HG02588 (cell line): Measurements from ENCODE around the gene RNF220.
"Not testable (repeated sequence)": the region's sequence is repeated elsewhere in the genome, so short reads cannot be mapped to it uniquely, and the experiment has no call there.

Source experiments
- ATAC-seq: cut with Tn5 transposase; IDR thresholded peaks from one replicate; pipeline ENCODE4 v1.9.1; 2021; ENCODE audit warnings: mild to moderate bottlenecking, moderate library complexity; ENCODE audit not compliant: unreplicated experiment

The RNF220 gene

DNA sequence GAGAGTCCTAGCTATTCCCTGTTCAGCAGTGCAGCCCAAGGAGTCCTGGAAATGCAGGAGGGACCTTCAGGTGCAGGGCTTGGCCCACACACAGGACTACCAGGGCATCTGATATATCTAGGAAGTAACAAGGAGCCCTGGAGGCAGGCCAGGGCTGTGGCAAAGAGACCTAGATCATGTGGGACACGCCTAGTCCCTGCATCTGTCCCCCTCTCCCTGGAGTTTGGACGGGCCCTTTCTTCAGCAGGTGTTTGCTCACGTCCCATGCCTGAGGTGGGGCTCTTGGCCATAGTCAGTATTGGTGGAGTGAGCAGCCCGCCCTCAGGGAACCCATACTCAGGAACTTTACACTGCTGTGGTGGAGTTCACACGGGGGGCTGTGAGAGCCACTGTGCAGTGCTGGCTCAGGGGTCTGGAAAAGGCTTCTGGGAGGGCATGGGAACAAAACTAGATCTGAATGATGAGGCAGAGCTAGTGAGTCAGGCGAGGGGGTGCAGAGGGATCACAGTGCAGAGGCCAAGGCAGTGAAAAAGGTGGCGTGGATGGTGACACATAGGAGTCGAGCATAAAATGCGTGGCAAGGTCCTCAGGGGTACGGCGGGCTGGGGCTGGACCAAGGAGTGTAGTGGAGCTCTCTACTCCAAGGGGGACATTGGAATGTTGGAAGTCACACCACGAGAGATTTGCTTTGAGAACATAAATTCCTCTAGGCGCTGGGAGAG, 243.6 kb downstream of the RNF220 start:
- no peak for ATAC-seq

DNA sequence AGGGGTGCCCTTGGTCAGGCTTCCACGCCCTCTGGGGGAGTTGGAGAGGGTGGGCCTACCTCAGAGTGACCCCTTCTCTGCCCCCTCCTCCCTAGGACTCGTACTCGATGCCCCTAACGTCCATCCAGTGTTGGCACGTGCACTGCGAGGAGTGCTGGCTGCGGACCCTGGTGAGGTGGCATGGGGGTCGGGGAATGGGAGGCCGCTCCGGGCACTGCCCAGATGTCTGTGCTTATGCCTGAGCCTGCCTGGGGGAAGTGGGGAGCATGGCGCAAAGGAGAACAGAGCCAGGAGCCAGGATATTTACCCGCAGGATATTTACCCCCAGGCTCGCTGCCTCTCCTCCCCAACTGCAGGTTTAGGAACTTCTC, 244.7 kb downstream of the RNF220 start:
- ATAC-seq: no peak

GRCh38 chr1:44650159-44650831, 245.2 kb downstream of the RNF220 start:
- ATAC-seq: no peak

GRCh38 chr1:44651069-44651468, 246.0 kb downstream of the RNF220 start:
- ATAC-seq: no peak

DNA sequence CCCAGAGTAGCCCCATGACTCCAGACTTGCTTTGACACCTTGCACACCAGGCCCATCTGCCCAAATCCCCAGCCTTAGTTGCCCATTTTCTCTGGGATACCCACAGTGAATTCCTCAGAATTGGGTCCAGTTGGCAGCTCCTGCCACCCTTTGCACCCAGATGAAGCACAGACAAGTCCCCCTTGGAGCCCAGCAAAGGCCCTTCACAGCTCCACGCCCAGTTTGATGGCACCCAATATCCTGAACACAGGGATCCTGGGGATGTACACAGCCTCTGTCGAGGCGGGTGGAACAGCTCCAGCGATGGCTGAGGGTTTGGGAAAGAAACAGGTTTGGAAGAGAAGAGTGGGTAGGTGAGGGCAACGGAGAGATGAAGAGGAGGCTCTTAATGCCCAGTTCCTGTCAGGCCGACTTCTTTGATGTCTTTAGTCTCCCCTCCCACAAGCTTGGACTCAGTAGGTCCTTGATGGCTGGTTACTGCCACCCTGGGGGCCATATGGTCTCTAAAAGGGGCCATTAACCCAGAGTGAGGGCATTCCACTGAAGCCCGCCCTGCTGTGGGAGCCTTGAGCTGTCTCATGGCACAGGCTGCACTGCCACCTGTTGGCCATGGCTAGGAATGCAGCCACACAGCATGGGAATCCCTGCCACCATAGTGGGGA, 247.5 kb downstream of the RNF220 start:
- ATAC-seq: peak; percentile 50

DNA sequence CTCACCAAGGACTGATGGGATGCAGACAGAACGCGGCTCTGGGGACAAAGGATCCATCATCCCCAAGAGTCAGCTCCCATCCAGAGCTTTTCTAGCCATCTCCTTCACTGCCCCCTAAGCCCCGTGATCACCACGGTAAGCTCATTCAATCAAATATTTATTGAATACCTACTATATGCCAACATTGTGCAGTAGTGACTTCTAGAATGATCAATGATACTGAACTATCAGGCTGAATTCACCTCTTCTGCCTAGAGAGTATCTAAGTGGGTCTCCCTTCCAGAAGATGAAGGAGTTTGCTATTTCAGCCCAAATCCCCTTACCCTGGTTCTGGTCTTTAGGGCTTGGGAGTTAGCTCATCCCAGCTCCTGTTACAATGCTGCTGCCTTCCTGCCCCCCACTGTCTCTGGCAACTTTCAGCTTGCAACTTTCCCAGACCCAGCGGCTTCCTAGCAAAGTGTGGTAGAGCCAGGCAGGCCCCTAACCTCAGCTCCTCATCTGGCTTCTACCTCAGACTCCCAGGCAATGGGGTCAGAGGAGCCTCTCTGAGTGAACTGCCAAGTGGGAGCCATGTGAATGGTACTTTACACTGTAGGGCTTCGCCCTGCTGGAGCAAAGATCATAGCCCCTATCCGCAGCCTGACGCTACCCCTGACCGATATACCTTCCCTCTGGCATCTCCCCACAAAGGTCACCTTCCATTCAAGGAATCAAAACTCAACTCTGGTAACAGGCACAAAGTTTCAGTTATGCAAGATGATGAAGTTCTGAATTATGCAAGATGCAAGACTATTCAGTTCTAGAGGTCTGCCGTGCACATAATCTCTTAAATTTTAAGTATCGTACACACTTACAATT, 248.3 kb downstream of the RNF220 start:
- ATAC-seq: no peak

DNA sequence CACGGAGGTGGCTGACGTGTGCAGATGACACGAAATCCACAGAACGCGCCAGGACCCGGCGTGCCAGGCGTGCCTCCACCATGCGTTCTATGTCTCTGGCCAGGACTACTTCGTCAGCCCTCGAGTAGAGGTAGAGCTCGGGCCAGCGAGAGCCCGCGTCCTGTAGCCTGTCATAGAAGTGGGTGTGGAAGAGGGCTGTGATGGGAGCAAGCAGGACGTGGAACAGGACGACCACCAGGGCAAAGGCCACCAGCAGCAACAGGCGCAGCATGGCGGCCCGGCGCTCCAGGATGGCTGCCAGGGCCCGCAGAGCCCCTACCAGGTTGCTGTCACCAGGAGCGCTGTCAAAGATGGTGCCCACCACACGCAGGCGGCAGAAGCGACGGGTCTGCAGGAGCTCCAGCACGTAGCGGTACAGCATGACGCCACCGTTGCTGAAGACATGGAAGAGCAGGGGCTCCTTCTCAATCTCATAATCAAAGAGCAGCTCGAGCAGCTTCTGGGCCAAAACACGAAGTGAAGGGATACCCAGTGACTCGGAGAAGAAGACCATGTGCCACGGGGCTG, 249.6 kb downstream of the RNF220 start:
- ATAC-seq: no peak

GRCh38 chr1:44655609-44656008, 250.6 kb downstream of the RNF220 start:
- ATAC-seq: no peak

DNA sequence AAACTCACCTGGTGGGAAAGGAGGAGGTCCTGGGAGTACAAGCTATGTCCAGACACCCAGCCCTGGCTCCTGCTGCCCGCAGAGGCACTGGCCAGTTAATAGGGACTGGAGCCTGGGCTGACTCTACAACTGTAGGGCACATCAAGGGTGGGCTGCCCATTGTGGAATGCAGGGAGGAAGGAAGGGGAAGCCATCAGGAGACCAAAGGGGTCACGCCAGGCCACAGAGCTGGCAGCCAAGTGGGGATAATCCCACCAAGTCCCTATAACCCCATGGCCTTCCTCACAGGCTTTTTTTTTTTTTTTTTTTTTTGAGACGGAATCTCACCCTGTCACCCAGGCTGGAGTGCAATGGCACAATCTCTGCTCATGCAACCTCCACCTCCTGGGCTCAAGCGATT, 254.5 kb downstream of the RNF220 start:
- no peak for ATAC-seq

DNA sequence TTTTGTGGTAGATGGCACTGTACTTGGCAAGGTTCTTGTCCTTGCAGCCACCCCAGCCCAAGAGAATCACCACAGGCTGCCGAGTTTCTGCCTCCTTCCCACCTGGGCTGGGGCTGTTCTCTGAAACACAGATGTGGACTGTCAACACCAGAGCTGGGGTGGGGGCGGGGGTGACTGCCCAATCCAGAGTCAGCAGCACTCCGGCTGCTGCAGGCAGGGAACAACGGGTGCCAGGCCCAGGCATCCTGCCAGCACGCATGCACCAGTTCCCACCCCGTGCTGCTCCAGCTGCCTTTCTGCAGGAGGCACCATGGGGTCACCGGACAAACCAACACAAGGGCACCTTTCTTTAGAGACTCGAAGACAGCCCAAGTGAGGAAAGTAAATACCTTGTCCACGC, 255.1 kb downstream of the RNF220 start:
- ATAC-seq: no peak

DNA sequence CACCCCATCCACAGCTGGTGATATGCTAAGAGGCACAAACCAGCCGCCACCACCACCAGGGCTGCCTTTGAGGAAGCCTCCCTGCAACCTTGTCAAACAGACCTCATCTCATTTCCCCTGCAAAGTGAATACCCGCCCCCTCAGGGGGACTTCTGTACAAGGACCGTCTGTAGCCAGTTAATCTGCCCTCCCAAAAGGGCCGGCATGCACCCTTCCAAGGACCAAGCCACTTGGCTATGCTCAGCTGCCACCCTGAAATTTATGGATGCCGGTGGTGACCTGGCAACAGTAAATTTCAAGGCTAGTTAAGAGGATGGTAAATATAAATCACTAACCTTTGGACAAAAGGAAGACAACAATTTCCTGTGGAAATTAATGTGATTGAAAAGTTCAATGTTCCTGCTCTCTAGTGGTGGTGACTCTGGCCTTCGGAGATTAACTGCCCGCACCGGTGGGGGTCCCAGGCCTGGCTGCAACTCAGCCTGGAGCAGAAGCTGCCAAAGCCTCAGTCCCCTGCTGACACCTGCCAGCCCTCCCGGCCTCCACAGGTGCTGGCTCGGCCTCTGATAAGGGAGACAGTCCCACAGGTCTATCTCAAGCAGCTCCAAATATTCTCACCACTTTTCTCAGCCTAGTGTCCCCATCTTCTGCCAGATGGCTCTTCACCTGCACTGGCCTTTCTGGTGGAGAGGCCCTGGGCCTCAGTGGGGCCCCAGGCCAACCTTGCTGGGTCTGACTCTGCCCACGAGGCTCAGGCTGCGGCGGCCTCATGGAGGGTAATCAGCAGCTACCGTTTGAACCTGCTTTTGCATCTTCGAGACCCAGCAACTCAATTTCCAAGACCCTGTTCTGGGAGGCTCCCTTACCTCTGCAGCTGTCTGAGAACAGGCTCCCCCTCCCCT, 257.0 kb downstream of the RNF220 start:
- no peak for ATAC-seq

DNA sequence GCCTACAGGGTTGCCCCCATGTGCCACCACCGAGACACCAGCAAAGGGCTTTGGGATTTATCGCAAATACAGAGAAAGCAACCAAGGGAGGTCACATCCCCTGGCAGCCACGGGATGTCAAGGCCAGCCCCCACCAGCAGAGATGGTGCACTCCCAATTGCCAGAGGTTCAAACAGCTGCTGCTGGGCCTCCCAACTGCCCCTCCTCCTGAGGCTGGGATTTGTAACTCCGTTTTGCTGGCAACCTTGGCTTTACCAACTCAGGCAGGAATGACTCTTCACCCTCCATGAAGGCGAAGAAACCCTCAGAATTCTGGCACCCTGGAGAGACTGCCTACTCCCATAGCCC, 257.6 kb downstream of the RNF220 start:
- no peak for ATAC-seq

GRCh38 chr1:44663417-44663816, 258.4 kb downstream of the RNF220 start:
- no peak for ATAC-seq

- no peak for ATAC-seq
Observed at GRCh38 chr1:44664730-44665370, 259.8 kb downstream of the RNF220 start.

DNA sequence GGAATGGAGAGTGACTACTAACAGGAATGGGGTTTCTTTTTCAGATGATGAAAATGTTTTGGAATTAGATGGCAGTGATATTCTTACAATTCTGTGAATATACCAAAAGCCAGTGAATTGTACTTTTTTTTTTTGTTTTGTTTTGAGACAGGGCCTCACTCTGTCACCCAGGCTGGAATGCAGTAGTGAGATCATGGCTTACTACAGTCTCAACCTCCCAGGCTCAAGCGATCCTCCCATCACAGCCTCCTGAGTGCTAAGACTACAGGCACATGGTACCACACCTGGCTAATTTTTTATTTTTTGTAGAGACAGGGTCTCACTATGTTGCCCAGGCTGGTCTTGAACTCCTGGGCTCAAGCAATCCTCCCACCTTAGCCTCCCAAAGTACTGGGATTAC, 261.7 kb downstream of the RNF220 start:
- not testable (repeated sequence) for ATAC-seq

DNA sequence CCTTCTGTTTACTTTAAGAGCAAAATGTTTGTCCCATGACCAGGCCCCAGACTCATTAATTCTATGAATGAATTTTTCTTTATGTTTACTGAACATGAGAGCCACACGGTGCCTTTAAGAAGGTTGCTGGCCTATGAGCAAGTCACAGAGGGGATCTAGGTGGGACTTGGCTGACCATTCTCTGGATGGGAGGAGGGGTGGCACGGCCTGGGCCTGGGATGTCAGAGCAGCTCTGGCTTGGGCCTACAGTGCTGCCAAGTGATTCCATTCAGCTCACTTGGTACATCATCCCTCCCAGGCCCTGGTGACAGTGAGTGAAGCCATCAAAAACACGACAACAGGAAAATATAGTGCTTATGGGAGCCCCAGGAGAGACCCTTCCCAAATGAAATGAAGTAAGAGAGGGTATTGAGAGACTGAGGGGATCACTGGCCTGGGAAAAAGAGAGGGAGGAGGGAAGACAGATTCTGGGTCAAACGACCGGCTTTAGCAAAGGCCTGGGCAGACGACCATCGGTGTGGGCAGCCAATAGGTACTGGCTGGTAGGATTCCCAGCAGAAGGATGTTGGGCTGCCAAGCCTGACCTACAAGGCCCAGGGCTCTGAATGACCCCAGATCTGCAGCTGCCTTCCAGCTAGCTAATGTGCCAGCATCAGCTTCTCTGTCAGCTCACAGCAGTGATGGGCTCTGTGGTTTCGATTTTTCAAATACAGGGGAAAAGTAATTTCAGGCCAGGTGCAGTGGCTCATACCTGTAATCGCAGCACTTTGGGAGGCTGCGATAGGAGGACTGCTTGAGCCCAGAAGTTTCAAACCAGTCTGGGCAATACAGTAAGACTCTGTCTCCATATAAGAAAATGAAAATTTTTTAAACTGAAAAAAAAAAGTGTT, 265.9 kb downstream of the RNF220 start:
- ATAC-seq: no peak

DNA sequence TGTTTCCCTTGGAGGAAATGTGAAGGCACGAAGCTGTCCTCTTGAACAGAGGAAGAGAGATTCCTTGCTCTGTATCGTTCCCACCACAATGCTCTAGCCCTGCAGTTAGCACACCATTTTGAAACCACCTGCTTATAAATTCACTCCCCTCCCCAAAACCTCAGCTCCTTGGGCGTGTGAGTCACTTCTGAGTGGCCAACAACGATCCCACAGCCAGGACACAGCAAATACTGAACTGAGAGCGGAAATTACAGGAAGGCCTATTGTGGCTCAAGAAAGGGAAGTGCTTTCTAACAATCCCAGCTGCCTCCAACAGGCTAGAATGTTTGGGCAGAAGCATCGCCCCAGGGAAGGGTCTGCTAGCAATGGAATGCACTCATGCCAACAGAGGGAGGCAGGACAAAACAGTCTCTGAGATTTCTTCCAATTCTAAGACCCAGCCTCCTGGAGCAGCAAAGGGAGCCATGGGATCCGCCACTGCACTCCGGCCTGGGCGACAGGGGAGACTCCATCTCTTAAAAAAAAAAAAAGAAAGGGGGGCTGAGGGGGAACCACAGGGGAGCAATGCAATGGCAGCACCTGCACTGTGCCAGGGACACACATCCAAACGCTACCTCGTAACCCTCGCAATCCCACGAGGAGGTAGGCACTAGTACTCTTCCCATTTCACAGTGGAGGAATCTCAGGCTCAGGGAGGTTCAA, 267.4 kb downstream of the RNF220 start:
- ATAC-seq: no peak
